SKM-1 treated with dmso at 0.1 percent for 144 hours (cell line): ENCODE measurements around the gene ANXA10.
"Not testable (repeated sequence)": the region's sequence is repeated elsewhere in the genome, so short reads cannot be mapped to it uniquely, and the experiment has no call there.

Experiments
- DNase-seq: peaks from one replicate; lab custom pipeline; 2025; ENCODE audit not compliant: unreplicated experiment; lab: John Stamatoyannopoulos, UW

The ANXA10 gene

GRCh38 chr4:168154546-168155277 is 62.4 kb downstream of the ANXA10 start:
- DNase-seq, result peak; percentile 14

GRCh38 chr4:168162604-168163003 is 70.3 kb downstream of the ANXA10 start:
- DNase-seq, result no peak

DNA sequence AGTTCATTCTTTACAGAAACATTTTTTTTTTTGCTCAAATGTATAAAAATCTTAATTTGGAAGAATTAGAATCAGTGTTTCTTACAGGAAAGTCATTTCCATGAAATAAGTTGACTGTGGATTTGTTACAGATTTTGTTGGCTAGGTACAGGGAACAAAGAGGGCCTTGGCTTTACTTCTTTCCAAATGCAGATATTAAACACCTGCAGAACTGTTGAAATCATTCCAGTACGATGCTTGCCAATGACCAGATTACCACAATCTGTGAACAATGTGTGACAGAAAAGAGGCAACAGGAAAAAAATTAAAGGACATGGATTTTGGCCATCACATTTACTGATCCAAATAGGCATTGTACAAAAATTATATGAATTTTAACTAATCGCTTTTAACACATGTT is 70.8 kb downstream of the ANXA10 start:
- no peak for DNase-seq

DNA sequence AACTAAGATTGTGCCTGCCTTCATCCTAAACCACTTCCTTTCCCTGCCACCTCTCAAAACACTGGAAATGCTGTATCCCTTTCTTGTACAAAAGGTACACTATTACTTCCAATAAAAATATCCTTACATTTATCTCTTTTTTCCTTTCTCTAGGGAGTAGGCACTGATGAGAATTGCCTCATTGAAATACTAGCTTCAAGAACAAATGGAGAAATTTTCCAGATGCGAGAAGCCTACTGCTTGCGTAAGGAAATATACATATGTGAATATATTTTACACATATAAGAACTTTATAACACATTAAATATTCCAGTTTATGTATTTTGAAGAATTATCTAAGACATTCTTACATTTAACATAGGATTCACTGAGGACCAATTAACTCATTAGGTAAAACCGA is 71.7 kb downstream of the ANXA10 start:
- DNase-seq, result no peak

DNA sequence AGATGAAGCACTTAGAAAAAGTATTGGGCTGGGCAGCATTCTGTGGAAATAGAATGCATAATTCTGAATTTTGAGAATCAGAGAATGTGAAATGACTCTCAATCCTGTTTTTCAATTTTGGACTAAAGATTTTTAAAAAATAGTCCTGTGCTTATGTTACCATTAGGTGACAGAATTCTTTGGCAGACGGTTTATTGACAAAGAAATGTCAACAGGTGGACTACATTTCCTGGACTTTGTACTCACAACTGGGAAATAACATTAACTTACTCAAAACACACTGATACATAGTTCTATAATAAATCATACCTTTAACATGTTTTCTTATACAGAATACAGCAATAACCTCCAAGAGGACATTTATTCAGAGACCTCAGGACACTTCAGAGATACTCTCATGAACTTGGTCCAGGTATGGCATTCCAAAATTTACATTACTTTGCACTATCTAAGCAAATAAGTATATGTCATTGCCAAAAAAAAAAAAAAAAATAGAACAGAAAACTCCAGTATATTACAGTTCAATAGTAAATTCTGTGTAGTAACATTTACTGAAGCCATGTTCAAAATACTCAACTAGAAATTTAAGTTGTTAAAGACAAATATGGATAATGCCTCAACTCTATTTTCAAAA is 72.7 kb downstream of the ANXA10 start:
- no peak for DNase-seq

DNA sequence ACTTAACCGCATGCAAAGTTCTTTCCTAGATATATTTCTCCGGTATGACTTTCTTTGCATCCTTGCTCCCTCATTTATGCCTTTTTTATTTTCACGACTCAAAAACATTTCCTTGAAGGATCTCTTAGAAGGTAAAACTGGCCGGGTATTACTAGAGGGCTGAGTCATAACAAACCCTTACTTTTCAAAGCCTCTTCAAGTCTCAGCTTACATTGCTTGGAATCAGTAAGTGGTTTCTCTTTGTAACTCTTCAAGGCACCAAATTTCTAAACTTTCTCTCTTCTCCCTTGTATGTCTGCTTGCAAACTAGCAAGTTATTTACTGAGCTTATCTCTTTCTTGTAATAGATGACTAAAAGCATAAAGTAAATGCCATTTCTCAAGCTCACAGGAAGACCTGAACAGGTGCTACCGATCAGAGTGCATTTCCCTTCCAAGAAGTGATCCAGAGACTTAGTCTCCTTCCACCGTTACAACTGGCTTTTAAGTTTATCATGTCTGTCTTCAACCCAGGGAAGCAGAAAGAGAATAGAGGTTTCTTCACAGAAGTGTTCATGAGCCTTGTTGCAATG is 75.5 kb downstream of the ANXA10 start:
- DNase-seq, result no peak

GRCh38 chr4:168174308-168174707 is 82.0 kb downstream of the ANXA10 start:
- DNase-seq, result no peak

DNA sequence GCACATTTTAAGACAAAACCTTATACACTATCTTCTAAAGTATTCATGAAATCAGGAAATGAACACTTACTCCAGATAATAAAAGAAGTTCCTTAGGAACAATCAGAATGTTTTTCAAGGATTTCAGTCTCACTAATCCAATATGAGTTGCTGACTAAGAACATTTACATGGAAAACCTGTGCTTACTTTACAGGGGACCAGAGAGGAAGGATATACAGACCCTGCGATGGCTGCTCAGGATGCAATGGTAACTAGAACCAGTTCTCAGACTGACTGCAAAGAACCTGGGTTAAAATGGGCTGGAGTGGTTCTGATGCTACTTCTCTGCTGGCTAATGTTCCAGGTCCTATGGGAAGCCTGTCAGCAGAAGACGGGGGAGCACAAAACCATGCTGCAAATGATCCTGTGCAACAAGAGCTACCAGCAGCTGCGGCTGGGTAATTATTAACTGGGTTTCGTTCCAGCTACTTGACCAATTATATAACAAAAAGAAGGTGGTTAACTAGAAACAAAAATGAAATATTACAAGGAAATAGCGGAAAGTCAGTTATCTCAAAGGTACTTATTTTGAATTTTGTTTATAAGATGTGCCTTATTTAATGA is 85.3 kb downstream of the ANXA10 start:
- DNase-seq, result no peak

GRCh38 chr4:168183717-168184571 is 91.6 kb downstream of the ANXA10 start:
- DNase-seq, result peak; percentile 32

- no peak for DNase-seq
Measured at GRCh38 chr4:168188754-168189153, 96.4 kb downstream of the ANXA10 start.

GRCh38 chr4:168197926-168198325 is 105.6 kb downstream of the ANXA10 start:
- no peak for DNase-seq

- DNase-seq, result no peak
Measured at GRCh38 chr4:168199260-168199957, 107.1 kb downstream of the ANXA10 start.

DNA sequence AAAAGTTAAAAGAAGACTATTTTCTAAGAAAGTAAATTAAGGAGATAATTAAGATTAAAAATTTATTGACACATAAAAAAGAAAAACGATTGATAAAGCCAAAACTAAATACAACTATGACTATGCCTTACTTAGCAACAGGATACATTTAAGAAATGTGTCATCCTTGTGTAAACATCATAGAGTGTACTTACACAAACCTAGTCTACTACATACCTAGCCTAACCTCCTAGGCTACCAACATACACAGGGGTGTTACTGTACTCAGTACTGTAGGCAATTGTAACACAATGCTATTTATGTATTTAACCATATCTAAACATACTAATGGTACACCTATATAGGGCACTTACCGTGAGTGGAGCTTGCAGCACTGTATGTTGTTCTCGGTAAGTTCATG is 108.3 kb downstream of the ANXA10 start:
- DNase-seq, result no peak

DNA sequence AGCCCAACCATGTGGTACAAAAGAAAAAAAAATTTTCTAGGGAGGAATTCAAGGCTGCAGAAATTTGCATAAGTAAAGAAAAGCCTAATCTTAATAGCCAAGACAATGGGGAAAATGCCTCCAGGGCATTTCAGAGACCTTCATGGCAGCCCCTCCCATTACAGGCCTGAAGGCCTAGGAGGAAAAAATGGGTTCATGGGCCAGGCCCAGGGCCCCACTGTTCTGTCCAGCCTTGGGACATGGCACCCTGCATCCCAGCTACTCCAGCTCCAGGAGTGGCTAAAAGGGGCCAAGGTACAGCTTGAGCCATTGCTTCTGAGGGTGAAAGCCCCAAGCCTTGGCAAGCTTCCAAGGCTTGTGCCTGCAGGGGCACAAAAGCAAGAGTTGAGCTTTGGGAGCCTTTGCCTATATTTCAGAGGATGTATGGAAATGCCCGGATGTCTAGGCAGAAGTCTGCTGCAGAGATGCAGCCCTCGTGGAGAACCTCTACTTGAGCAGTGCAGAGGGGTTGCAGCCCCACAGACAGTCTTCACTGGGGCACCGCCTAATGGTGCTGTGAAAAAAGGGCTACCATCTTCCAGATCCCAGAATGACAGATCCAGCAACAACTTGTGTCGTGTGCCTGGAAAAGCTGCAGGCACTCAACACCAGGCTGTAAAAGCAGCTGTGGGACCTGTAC is 111.0 kb downstream of the ANXA10 start:
- DNase-seq, result no peak

DNA sequence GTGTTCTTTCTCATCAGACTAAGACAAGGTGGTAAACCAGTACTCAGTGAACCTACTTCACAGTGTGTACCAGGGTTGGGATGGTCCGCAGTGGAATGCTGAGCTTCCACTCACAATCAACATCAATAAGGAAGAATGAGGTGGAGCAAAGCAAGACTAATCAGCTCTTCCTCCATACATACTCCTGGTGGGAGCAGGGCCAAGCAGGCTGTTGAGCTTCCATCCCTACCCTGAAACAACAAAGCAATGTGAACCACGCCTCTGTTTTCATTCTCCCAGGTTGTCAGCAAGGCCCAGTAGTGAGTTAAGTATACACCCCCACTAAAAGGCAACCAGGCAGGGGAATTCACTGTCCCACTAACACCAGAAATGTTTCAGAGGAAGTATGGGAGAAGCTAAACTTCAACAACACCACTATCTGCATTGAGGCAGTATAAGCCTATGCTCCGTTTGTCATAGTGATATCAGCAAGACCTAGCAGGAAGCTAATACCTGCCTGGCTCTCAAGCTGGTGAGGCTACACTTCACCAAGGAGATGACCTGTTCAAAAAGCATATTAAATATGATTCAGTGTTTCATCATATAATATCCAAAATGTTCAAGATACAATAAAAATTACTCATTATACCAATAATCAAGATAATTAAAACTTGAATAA is 116.7 kb downstream of the ANXA10 start:
- no peak for DNase-seq

GRCh38 chr4:168212656-168213055 is 120.3 kb downstream of the ANXA10 start:
- no peak for DNase-seq

DNA sequence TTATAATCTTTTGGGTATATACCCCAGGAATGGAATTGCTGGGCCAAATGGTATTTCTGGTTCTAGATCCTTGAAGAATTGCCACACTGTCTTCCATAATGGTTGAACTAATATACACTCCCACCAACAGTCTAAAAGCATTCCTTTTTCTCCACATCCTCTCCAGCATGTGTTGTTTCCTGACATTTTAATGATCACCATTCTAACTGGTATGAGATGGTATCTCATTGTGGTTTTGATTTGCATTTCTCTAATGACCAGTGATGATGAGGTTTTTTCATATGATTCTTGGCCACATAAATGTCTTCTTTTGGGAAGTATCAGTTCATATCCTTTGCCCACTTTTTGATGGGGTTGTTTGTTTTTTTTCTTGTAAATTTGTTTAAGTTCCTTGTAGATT is 121.2 kb downstream of the ANXA10 start:
- not testable (repeated sequence) for DNase-seq

DNA sequence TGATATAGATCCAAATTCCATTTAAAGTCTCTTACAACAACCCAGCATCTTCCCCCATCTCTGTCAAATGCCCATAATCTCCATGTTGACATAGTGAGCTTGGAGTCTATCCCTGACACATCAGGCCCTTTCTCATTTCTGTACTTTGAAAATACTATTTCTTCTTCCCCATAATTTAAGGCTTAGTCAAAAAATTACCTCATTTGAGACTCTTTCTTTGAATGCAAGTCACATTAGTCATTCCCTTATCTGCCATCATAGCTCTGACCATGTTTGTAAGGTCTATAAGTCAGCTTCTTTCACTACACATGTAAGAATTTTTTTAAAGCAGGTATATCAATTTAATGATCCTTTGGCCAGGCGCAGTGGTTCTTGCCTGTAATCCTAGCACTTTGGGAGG is 126.3 kb downstream of the ANXA10 start:
- DNase-seq, result no peak

- no peak for DNase-seq
Measured at GRCh38 chr4:168220893-168221292, 128.6 kb downstream of the ANXA10 start.
